Karpas-422 (cell line): ENCODE data around the gene FOXO1. TPM values are rescaled to one million over a fixed set of nuclear protein-coding genes. Genes with fewer than 3 reads are reported as not detected.

Source experiments
- DNase-seq: peaks from one replicate; pipeline ENCODE4 v3.0.0-alpha.2; 2015
- H2AFZ ChIP-seq: fragments of 200-600 bp; sonication (generic); 2 replicates; pipeline ENCODE4 v1.6.1; 2014; ENCODE audit warnings: antibody characterized with exemption, low read length, mixed read lengths
- H3K27ac ChIP-seq: fragments of 200-600 bp; sonication (generic); 2 replicates; pipeline ENCODE4 v1.5.1; 2014; ENCODE audit warnings: mild to moderate bottlenecking, low read length, moderate library complexity
- H3K27me3 ChIP-seq: fragments of 200-600 bp; sonication (generic); 2 replicates; pipeline ENCODE4 v1.6.1; 2014; ENCODE audit warnings: low read length, mixed read lengths
- H3K36me3 ChIP-seq: fragments of 200-600 bp; sonication (generic); 2 replicates; pipeline ENCODE4 v1.6.1; 2014; ENCODE audit warnings: low read length, mixed read lengths; ENCODE audit not compliant: insufficient read depth
- H3K4me1 ChIP-seq: fragments of 200-600 bp; sonication (generic); 2 replicates; pipeline ENCODE4 v1.6.1; 2014; ENCODE audit warnings: mild to moderate bottlenecking, low read length, mixed read lengths
- H3K4me2 ChIP-seq: fragments of 200-600 bp; sonication (generic); 2 replicates; pipeline ENCODE4 v1.6.1; 2014; ENCODE audit warnings: low read length, low read depth, mild to moderate bottlenecking; ENCODE audit not compliant: poor library complexity, severe bottlenecking
- H3K4me3 ChIP-seq: fragments of 200-600 bp; sonication (generic); 2 replicates; pipeline ENCODE4 v1.5.1; 2014; ENCODE audit warnings: mild to moderate bottlenecking, antibody characterized with exemption, low read length, mixed read lengths
- H3K79me2 ChIP-seq: fragments of 200-600 bp; sonication (generic); 2 replicates; pipeline ENCODE4 v1.6.1; 2014; ENCODE audit warnings: mild to moderate bottlenecking, low read length, mixed read lengths
- H3K9ac ChIP-seq: fragments of 200-600 bp; sonication (generic); 2 replicates; pipeline ENCODE4 v1.6.0; 2014; ENCODE audit warnings: low read length
- H3K9me2 ChIP-seq: fragments of 200-600 bp; sonication (generic), shearing (Covaris generic); replicated peaks from 2 replicates; pipeline ENCODE4 v1.6.0; 2014; ENCODE audit warnings: mild to moderate bottlenecking, low read length, moderate library complexity; ENCODE audit not compliant: insufficient read depth
- H3K9me3 ChIP-seq: fragments of 300-700, 200-600 bp; sonication (generic); 2 replicates; pipeline ENCODE4 v1.6.1; 2014; ENCODE audit warnings: low read length, mixed read lengths
- H4K20me1 ChIP-seq: fragments of 200-600 bp; sonication (generic); 2 replicates; pipeline ENCODE4 v1.6.1; 2014; ENCODE audit warnings: mild to moderate bottlenecking, antibody characterized with exemption, low read length, low read depth; ENCODE audit not compliant: insufficient read depth
- total RNA-seq: library from RNA; depleted of rRNA; stranded (reverse); fragments of >200 nt; shearing (Covaris generic); gene quantifications from 2 replicates; pipeline ENCODE4 v1.2.3, GENCODE V29; 2014; ENCODE audit warnings: low replicate concordance

The FOXO1 gene
- total RNA-seq, 1 experiment from 2014 or later: 51.6 TPM

- peak overlapping the region; percentile 60 for H2AFZ ChIP-seq
- no peak for DNase-seq
- H3K27me3 ChIP-seq: no peaks in the 10 kb centered on the region
- peaks cover 54% of the 10 kb centered on the region for H3K4me1 ChIP-seq
- H3K9me3 ChIP-seq: no peaks in the 10 kb centered on the region
- H3K4me3 ChIP-seq: peak overlapping the region; percentile 30; the same call in 1 of the 2 replicates
- H3K9me2 ChIP-seq: no peaks in the 10 kb centered on the region
- H3K27ac ChIP-seq: peak overlapping the region; percentile 83
- H3K4me2 ChIP-seq: peak overlapping the region; percentile 56
- peak overlapping the region; percentile 37 for H3K9ac ChIP-seq
- no peaks in the 10 kb centered on the region for H4K20me1 ChIP-seq
- H3K79me2 ChIP-seq: no peaks in the 10 kb centered on the region
- no peaks in the 10 kb centered on the region for H3K36me3 ChIP-seq
These were observed 15.1 kb upstream of the FOXO1 start for GRCh38 chr13:40681341-40682146.

- H3K27ac ChIP-seq: peak overlapping the region; percentile 83
- no peak for DNase-seq
- peaks cover 50% of the 10 kb centered on the region for H3K4me1 ChIP-seq
- H3K79me2 ChIP-seq: no peaks in the 10 kb centered on the region
- H3K4me3 ChIP-seq: peak overlapping the region; percentile 30; the same call in 1 of the 2 replicates
- H3K4me2 ChIP-seq: peak overlapping the region; percentile 56
- H3K9me3 ChIP-seq: no peaks in the 10 kb centered on the region
- H3K36me3 ChIP-seq: no peaks in the 10 kb centered on the region
- peak overlapping the region; percentile 37 for H3K9ac ChIP-seq
- H3K27me3 ChIP-seq: no peaks in the 10 kb centered on the region
- no peaks in the 10 kb centered on the region for H4K20me1 ChIP-seq
- H3K9me2 ChIP-seq: no peaks in the 10 kb centered on the region
- peak overlapping the region; percentile 60; the same call in 1 of the 2 replicates for H2AFZ ChIP-seq
These were observed 14.3 kb upstream of the FOXO1 start for GRCh38 chr13:40680659-40681323.

- Histone ChIP-seq H3K4me1 (peaks cover 48% of the 10 kb centered on the region), H3K36me3 (no peaks in the 10 kb centered on the region), H3K9ac (peak overlapping the region; percentile 50), H3K27ac (peak overlapping the region; percentile 83), H3K79me2 (no peaks in the 10 kb centered on the region), H3K9me2 (no peaks in the 10 kb centered on the region), H2AFZ (peak overlapping the region; percentile 92), H4K20me1 (no peaks in the 10 kb centered on the region), H3K27me3 (no peaks in the 10 kb centered on the region), H3K4me3 (no peak overlapping the region), H3K4me2 (peak overlapping the region; percentile 56), H3K9me3 (no peaks in the 10 kb centered on the region)
- DNase-seq: peak; percentile 65
These were observed 13.1 kb upstream of the FOXO1 start for GRCh38 chr13:40679480-40679985.

- Histone ChIP-seq H3K27me3 (no peaks in the 10 kb centered on the region), H3K9me2 (no peaks in the 10 kb centered on the region), H2AFZ (no peak overlapping the region; the same call in 1 of the 2 replicates), H3K4me1 (peaks cover 47% of the 10 kb centered on the region), H3K4me3 (no peak overlapping the region), H3K36me3 (no peaks in the 10 kb centered on the region), H3K9ac (no peak overlapping the region), H3K4me2 (no peak overlapping the region), H3K9me3 (no peaks in the 10 kb centered on the region), H4K20me1 (no peaks in the 10 kb centered on the region), H3K27ac (no peak overlapping the region), H3K79me2 (no peaks in the 10 kb centered on the region)
- DNase-seq: no peak
These were observed 10.6 kb upstream of the FOXO1 start for GRCh38 chr13:40677064-40677463.

DNA sequence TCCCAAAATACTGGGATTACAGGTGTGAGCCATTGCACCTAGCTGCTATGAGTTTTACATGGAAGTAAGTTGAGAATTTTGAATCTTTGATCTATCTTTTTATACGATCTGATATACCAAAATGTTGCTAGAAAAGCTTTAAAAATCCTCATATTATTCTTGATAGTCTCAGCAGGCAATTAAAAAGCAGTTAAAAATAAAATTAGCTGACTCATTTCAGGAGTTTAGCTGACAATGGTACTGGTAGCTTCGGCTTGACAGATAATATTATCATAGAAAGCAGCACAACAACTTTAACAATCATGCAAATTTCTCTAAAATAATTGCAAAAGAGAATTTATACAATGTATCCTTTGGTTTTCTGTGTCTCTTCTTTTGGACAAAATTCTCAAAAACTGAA is 9.6 kb upstream of the FOXO1 start:
- Histone ChIP-seq H3K4me1 (peaks cover 43% of the 10 kb centered on the region), H3K27me3 (no peaks in the 10 kb centered on the region), H4K20me1 (no peaks in the 10 kb centered on the region), H3K27ac (peak overlapping the region; percentile 11; the same call in 1 of the 2 replicates), H3K9ac (no peak overlapping the region), H3K4me2 (no peak overlapping the region), H3K4me3 (no peak overlapping the region), H3K79me2 (no peaks in the 10 kb centered on the region), H3K9me3 (no peaks in the 10 kb centered on the region), H2AFZ (no peak overlapping the region), H3K36me3 (no peaks in the 10 kb centered on the region), H3K9me2 (no peaks in the 10 kb centered on the region)
- no peak for DNase-seq

DNA sequence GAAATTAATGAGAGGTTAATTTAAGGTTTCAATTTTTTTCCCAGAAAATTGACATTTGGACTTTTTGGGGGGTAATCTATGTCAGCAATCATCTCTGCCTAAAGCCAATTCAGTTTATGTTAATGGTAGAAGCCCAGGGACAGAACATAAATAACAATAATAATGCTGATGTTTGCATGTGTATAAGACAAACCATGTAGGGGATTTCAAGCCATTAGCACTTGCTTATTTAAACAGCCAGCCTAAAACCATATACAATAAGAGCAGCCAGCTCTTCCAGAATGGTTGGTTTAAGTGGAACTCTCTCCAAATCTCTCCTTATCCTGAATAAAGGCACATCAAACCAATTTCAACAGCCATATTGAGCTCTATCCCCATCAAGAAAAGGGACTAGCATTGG is 7.0 kb upstream of the FOXO1 start:
- Histone ChIP-seq H3K27ac (peak overlapping the region; percentile 74), H3K9me2 (no peaks in the 10 kb centered on the region), H3K79me2 (no peaks in the 10 kb centered on the region), H3K4me3 (no peak overlapping the region), H4K20me1 (no peaks in the 10 kb centered on the region), H3K4me1 (peaks cover 36% of the 10 kb centered on the region), H3K27me3 (no peaks in the 10 kb centered on the region), H2AFZ (no peak overlapping the region), H3K4me2 (no peak overlapping the region), H3K36me3 (no peaks in the 10 kb centered on the region), H3K9ac (no peak overlapping the region), H3K9me3 (no peaks in the 10 kb centered on the region)
- DNase-seq: no peak

GRCh38 chr13:40672765-40673397 is 6.4 kb upstream of the FOXO1 start:
- Histone ChIP-seq H3K4me3 (0 out of 2 replicates have a peak overlapping the region, but pooled peaks have one; percentile 13), H3K9me3 (no peaks in the 10 kb centered on the region), H3K9me2 (no peaks in the 10 kb centered on the region), H3K9ac (peak overlapping the region; percentile 27; the same call in 1 of the 2 replicates), H3K27ac (peak overlapping the region; percentile 74), H3K36me3 (no peaks in the 10 kb centered on the region), H3K79me2 (no peaks in the 10 kb centered on the region), H4K20me1 (no peaks in the 10 kb centered on the region), H3K27me3 (no peaks in the 10 kb centered on the region), H3K4me2 (peak overlapping the region; percentile 61), H3K4me1 (peaks cover 42% of the 10 kb centered on the region), H2AFZ (no peak overlapping the region)
- DNase-seq: no peak
